ENCODE results near the gene PPM1M. TPM values are rescaled to one million over a fixed set of nuclear protein-coding genes. Genes with fewer than 3 reads are reported as not detected.
A peak's percentile ranks its signal among the peaks of the same experiment; 100 is the strongest.

Gene PPM1M
- polyA plus RNA-seq, 3 donors from 2014 or later, result 57.1 to 83.6 (median 66.8) TPM

DNA sequence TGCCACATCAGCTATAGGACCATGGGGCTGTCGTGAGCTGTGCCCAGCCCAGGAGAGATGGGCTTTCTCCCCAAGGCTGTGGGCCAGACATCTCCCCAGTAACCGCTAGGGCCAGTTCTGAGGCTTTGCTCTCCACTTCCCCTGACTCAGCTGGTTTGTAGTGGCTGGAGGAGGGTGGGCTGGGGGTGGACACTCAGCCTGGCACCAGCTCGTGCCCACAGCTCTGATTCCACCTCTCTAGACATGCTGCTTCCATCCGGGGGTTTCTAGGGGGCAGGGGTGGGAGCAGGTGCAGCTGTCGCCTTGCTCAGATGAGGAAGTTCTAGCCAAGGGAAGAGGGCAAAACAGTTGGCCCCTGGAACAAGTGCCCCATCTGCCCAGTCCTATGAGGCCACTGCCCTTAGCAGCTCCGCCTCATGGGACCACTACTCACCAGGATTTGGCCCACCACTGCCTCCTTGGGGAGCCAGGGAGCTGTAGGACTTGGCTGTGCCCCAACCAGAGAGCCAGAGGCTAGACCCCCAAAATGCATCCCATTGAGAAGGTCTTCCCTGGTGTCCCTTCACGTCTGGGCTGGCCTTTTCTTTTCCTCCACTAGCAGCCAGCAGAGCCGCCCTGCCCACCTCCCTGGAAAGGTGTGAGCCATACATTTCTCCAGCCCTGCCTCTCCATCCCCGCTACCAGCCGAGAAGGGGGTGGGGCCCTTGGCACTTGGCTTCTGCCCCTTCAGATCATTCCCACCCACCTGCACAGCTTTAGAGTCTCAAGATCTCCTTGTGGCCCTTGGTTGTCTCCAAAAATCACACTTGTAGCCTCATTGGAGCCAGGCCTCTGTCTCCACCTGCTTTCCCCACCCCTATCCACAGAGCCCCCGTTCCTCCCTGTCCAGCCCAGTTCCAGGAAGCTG is 51.9 kb downstream of the PPM1M start:
- H3K27ac Mint-ChIP-seq, result peak overlapping the region in 1 of 6 donors; percentile 53
- peaks cover 6 to 8% of the 10 kb centered on the region in 2 donors for H3K4me1 Mint-ChIP-seq
- peaks cover 0 to 4% (median 2%) of the 10 kb centered on the region in 3 donors for H3K27me3 Mint-ChIP-seq (ENCODE audit: low read depth in 3 of 3)
- no peak overlapping the region for H3K4me3 Mint-ChIP-seq
- H3K9me3 Mint-ChIP-seq, result no peaks in the 10 kb centered on the region
- DNase-seq, result no peak
- H3K36me3 Mint-ChIP-seq, result peaks cover 0 to 9% (median 7%) of the 10 kb centered on the region in 3 donors

DNA sequence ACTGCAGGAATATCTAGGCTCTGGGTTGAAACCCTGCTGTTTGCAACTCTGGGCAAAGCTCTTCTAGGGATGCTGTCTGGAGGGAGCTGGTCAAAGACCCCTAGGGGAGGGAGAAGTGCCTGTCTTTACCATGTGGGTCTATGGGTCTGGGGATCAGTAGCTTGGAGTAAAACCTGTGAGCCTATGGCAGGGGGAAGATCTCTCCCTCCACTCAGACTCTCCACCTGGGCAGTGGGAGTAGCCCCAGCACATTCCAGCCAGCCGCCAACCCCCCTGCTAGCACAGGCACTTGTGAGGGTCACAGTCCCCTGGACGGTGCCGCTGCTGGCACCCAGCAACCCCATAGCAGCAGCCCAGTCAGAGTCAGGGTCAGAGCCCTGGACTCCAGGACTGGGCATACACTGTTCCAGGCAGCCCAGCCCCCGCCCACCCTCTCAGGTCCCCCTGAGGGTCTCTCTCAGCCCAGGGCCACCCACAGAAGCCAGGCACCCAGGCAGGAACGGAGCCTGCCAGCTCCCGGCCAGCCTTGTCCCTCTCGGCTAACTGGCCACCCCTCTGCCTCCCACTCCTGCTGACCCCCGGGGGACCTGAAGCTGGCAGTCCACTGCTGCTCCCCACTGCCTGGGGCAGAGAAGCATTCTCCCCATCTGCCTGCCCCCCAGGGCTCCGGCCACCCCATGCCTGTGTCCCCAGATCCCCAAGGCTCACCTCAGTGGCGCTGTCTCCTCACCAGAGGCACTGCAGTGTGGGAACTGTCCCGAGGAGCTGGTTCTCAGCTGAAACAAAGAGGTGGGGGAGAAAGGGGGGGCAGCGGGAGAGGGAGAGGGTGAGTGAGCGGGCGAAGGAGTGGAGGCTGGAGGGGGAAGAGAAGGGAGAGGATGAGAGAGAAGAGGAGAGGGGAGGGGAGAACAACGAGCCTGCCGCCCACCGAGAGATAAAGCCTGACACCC is 52.9 kb downstream of the PPM1M start:
- Mint-ChIP-seq H3K9me3 (no peaks in the 10 kb centered on the region), H3K4me3 (no peak overlapping the region), H3K4me1 (peaks cover 6 to 11% of the 10 kb centered on the region in 2 donors), H3K27ac (peak overlapping the region in 1 of 6 donors; percentile 53), H3K27me3 (ENCODE audit: low read depth in 3 of 3) (peaks cover 0 to 4% (median 2%) of the 10 kb centered on the region in 3 donors), H3K36me3 (peaks cover 0 to 9% (median 7%) of the 10 kb centered on the region in 3 donors)
- no peak for DNase-seq

DNA sequence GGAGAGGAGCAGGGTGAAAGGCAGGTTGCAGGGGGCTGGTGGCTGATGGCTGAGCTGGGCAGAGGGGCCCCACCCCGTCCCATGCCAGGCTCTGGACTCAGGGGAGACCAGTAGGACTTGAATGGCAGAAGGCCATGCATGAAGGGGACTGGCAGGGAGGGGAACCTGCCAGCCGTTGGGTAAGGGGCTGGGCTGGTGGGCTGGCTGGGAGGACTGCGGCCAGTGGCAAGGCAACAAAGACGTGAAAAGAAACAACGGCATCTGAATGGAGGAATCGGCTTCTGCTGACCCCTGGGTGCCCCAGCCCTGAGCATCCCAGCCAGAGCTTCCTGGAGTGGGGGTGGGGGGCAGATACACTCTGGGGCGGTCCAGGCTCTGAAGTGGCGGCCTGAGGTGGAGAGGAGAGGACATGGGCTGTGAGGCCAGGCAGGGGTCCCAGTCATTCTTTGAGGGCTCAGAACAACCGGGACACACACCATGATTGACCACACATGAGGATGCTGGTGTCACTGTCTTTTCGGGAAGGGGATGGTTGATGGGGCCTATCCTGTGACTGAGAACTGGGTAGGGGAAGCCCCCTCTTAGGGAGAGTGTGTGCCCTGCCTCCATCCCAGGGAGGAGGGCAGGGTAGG is 53.8 kb downstream of the PPM1M start:
- H3K4me3 Mint-ChIP-seq, result no peak overlapping the region
- peaks cover 0 to 5% (median 2%) of the 10 kb centered on the region in 3 donors for H3K27me3 Mint-ChIP-seq (ENCODE audit: low read depth in 3 of 3)

More for the DNA sequence above, 53.8 kb downstream of the PPM1M start:
- peak overlapping the region in 1 of 6 donors; percentile 71 for H3K27ac Mint-ChIP-seq
- DNase-seq, result no peak
- no peaks in the 10 kb centered on the region for H3K9me3 Mint-ChIP-seq
- H3K4me1 Mint-ChIP-seq, result peaks cover 6 to 11% of the 10 kb centered on the region in 2 donors
- H3K36me3 Mint-ChIP-seq, result peaks cover 0 to 8% (median 7%) of the 10 kb centered on the region in 3 donors

Other genes with a start within 250 kb of the PPM1M start
- gene RPL29, start 249.9 kb upstream of the PPM1M start, polyA plus RNA-seq, result 1,000 to 10,000 TPM in 1 of 3 donors, 100 to 1,000 TPM in 2; 501 to 1,073 (median 800) TPM
- gene DUSP7, start 189.2 kb upstream of the PPM1M start, polyA plus RNA-seq, result 1 to 10 TPM; 1.2 to 4.3 (median 1.6) TPM
- 1 to 10 TPM in 2 of 3 donors, not detected in 1; 2.9 to 4.0 TPM for gene POC1A, start 91.3 kb upstream of the PPM1M start, polyA plus RNA-seq
- 10 to 100 TPM; 18.0 to 37.0 (median 27.4) TPM for gene ALAS1, start 47.6 kb upstream of the PPM1M start, polyA plus RNA-seq
- gene TLR9, start 20.1 kb upstream of the PPM1M start, polyA plus RNA-seq, result not detected
- gene TWF2, start 6.6 kb upstream of the PPM1M start, polyA plus RNA-seq, result 100 to 1,000 TPM in 2 of 3 donors, 10 to 100 TPM in 1; 96.4 to 159 (median 143) TPM
- 10 to 100 TPM; 76.9 to 99.5 (median 81.5) TPM for gene WDR82, start 32.9 kb downstream of the PPM1M start, polyA plus RNA-seq
- 10 to 100 TPM in 2 of 3 donors, 1 to 10 TPM in 1; 8.2 to 14.5 (median 12.1) TPM for gene GLYCTK, start 42.1 kb downstream of the PPM1M start, polyA plus RNA-seq
- gene DNAH1, start 70.6 kb downstream of the PPM1M start, polyA plus RNA-seq, result 1 to 10 TPM in 1 of 3 donors, under 1 TPM in 2; 0.31 to 1.8 (median 0.73) TPM
- 10 to 100 TPM in 2 of 3 donors, 1 to 10 TPM in 1; 6.4 to 30.9 (median 13.4) TPM for gene BAP1, start 164.2 kb downstream of the PPM1M start, polyA plus RNA-seq
- gene PHF7, start 164.9 kb downstream of the PPM1M start, polyA plus RNA-seq, result 1 to 10 TPM; 4.2 to 9.4 (median 6.8) TPM
- not detected for gene SEMA3G, start 199.3 kb downstream of the PPM1M start, polyA plus RNA-seq
- gene TNNC1, start 208.3 kb downstream of the PPM1M start, polyA plus RNA-seq, result not detected
- gene NISCH, start 209.8 kb downstream of the PPM1M start, polyA plus RNA-seq, result 10 to 100 TPM; 11.3 to 25.9 (median 12.3) TPM
- under 1 TPM in 1 of 3 donors, not detected in 2; 0.10 TPM for gene STAB1, start 249.6 kb downstream of the PPM1M start, polyA plus RNA-seq

Data from immature natural killer cell (primary cell).